Psoas muscle (tissue), 8 donors: ENCODE results near the gene RIN3. TPM values are rescaled to one million over a fixed set of nuclear protein-coding genes. Genes with fewer than 3 reads are reported as not detected.

Experiments used
- ATAC-seq, 4 donors: fragments of 200-7000 bp; cut with Tn5 transposase; one replicate each; pipeline ENCODE4 v1.9.1; 2020; ENCODE audit warnings: moderate library complexity in 3 of 4, mild to moderate bottlenecking in 2 of 4
- DNase-seq, 2 donors: peaks; one replicate each; pipeline ENCODE4 v3.0.0-alpha.2; 2020
- H3K27ac ChIP-seq: fragments of 200-600 bp; one replicate; pipeline ENCODE4 v1.8.0; 2022
- H3K27me3 ChIP-seq, 3 donors: fragments of 200-600 bp in 1 of 3; one replicate each; pipeline versions ENCODE4 v1.6.1 to v1.8.0; 2013 to 2022; ENCODE audit warnings: low read length in 2 of 3, mild to moderate bottlenecking in 2 of 3, moderate library complexity in 1 of 3; ENCODE audit not compliant: insufficient read depth in 3 of 3
- H3K36me3 ChIP-seq, 2 donors: fragments of 200-600 bp in 1 of 2; one replicate each; pipeline versions ENCODE4 v1.6.1 to v1.8.0; 2013 to 2022; ENCODE audit warnings: low read depth in 1 of 2, mild to moderate bottlenecking in 1 of 2, moderate library complexity in 1 of 2; ENCODE audit not compliant: insufficient read depth in 1 of 2
- H3K4me1 ChIP-seq: fragments of 200-600 bp; one replicate; pipeline ENCODE4 v1.8.0; 2022
- H3K4me3 ChIP-seq: fragments of 200-600 bp; one replicate; pipeline ENCODE4 v1.8.0; 2022; ENCODE audit warnings: mild to moderate bottlenecking
- H3K9me3 ChIP-seq: fragments of 200-600 bp; one replicate; pipeline ENCODE4 v1.8.0; 2022
- CTCF ChIP-seq: fragments of 200-600 bp; IDR thresholded peaks from one replicate; pipeline ENCODE4 v1.8.0; 2022; ENCODE audit warnings: antibody characterized with exemption
- WGBS, 3 donors: extraction: QIAGEN DNeasy Blood & Tissue Kit; methylation state at CpG; one replicate each; pipeline versions ENCODE4 v1.1.6 to v1.1.7; 2013; 5-methylcytosine and 5-hydroxymethylcytosine counted together
- intact Hi-C, 2 donors: fragments of 100-400 bp; cut with DNase I; formaldehyde crosslinking; loops; one replicate each; pipeline versions ENCODE4 v1.11.0 to v1.14.2; 2022
- polyA plus RNA-seq, 3 donors: library from polyadenylated mRNA; stranded (reverse); fragments of 200-250 nt; gene quantifications; one replicate each; pipeline ENCODE4 v1.2.3, GENCODE V29; 2013
- total RNA-seq, 4 donors: library from RNA; stranded (reverse); fragmentation: NEBNext Ultra II Directional in 2 of 4; extraction: Animal tissue kit (Norgen Biotek cat#: 25700) in 2 of 4; gene quantifications; one replicate each; pipeline versions ENCODE4 v1.2.1 to v1.2.4, GENCODE V29; 2021 to 2023
- donor health status: healthy with polysubstance abuse.
- donor health status: DM: no; HTN: no; CAD: no; lungs with moderate emphysema.
- donor health status: Bipolar disorder and iron deficiency.
- donor health status: healthy.
- donor health status: DM: yes; HTN: yes; CAD: no.
- donor health status: DM: no; HTN: no; CAD: no.
- donor health status: DM: no; HTN: no; CAD: no.
- donor health status: DM: yes; HTN: yes; CAD: no.

The RIN3 gene
- total and polyA plus RNA-seq, 7 donors = 1.2 to 8.7 (median 3.8) TPM

- no peak for TF ChIP-seq CTCF
- Histone ChIP-seq H3K4me3 (no peak overlapping the region), H3K36me3 (peaks cover 0 to 24% of the 10 kb centered on the region in 2 donors), H3K4me1 (peaks cover 8% of the 10 kb centered on the region), H3K27me3 (no peaks in the 10 kb centered on the region), H3K27ac (no peak overlapping the region), H3K9me3 (no peaks in the 10 kb centered on the region)
- WGBS, 3 donors = 84 to 99% (median 89%) methylated on average over 8 of the region's 8 CpGs
- intact Hi-C loops = no loop called here
- no peak for DNase-seq
- no peak for ATAC-seq
Measured at GRCh38 chr14:92726933-92727262, 213.3 kb downstream of the RIN3 start.

GRCh38 chr14:92728759-92729364, 215.3 kb downstream of the RIN3 start:
- H3K9me3 ChIP-seq = no peaks in the 10 kb centered on the region
- H3K27ac ChIP-seq = no peak overlapping the region
- H3K4me3 ChIP-seq = no peak overlapping the region
- no peak for TF ChIP-seq CTCF
- peak; percentile 19 to 83 (median 62) for ATAC-seq
- no peak for DNase-seq
- 56 to 69% (median 63%) methylated on average over 8 of the region's 8 CpGs for WGBS, 3 donors
- H3K4me1 ChIP-seq = peaks cover 12% of the 10 kb centered on the region
- intact Hi-C loops = no loop called here
- no peaks in the 10 kb centered on the region for H3K27me3 ChIP-seq
- peaks cover 6 to 35% of the 10 kb centered on the region in 2 donors for H3K36me3 ChIP-seq

- Histone ChIP-seq H3K4me3 (no peak overlapping the region), H3K27me3 (no peaks in the 10 kb centered on the region), H3K4me1 (peaks cover 7% of the 10 kb centered on the region), H3K27ac (no peak overlapping the region), H3K36me3 (peaks cover 6 to 35% of the 10 kb centered on the region in 2 donors), H3K9me3 (no peaks in the 10 kb centered on the region)
- intact Hi-C loops = no loop called here
- no peak for DNase-seq
- peak in 1 of 4 donors; percentile 51 for ATAC-seq
- no peak for TF ChIP-seq CTCF
- 67 to 73% (median 72%) methylated on average over 14 of the region's 14 CpGs for WGBS, 3 donors
Measured at GRCh38 chr14:92729634-92730358, 216.2 kb downstream of the RIN3 start.

- intact Hi-C loops = no loop called here
- Histone ChIP-seq H3K4me3 (no peak overlapping the region), H3K27me3 (no peaks in the 10 kb centered on the region), H3K4me1 (peaks cover 4% of the 10 kb centered on the region), H3K9me3 (no peaks in the 10 kb centered on the region), H3K27ac (no peak overlapping the region), H3K36me3 (peaks cover 6 to 35% of the 10 kb centered on the region in 2 donors)
- 96 to 99% (median 97%) methylated on average over 3 of the region's 3 CpGs for WGBS, 3 donors
- ATAC-seq (no peak), DNase-seq (no peak)
- TF ChIP-seq CTCF = no peak
Measured at GRCh38 chr14:92731622-92732115, 218.1 kb downstream of the RIN3 start.
